Dermis blood vessel endothelial cell (primary cell): ENCODE data around the gene ZNF107. TPM values are rescaled to one million over a fixed set of nuclear protein-coding genes. Genes with fewer than 3 reads are reported as not detected.
"Not testable (repeated sequence)": the region's sequence is repeated elsewhere in the genome, so short reads cannot be mapped to it uniquely, and the experiment has no call there.

Experiments used
- DNase-seq: peaks from one replicate; pipeline ENCODE4 v3.0.0; 2010
- total RNA-seq: library from RNA; depleted of rRNA; stranded (reverse); fragments of >200 nt; gene quantifications from 2 replicates; pipeline ENCODE4 v1.2.3, GENCODE V29; 2014

The ZNF107 gene
- total RNA-seq, 1 donor from 2014 or later: 4.6 TPM

GRCh38 chr7:64738403-64738802 is 72.5 kb downstream of the ZNF107 start:
- not testable (repeated sequence) for DNase-seq

- DNase-seq: not testable (repeated sequence)
Measured at GRCh38 chr7:64738953-64739352, 73.0 kb downstream of the ZNF107 start.

- no peak for DNase-seq
Measured at GRCh38 chr7:64744680-64745079, 78.7 kb downstream of the ZNF107 start.

GRCh38 chr7:64747802-64748201 is 81.9 kb downstream of the ZNF107 start:
- DNase-seq: no peak

- no peak for DNase-seq
Measured at GRCh38 chr7:64753032-64753431, 87.1 kb downstream of the ZNF107 start.

GRCh38 chr7:64755865-64756264 is 89.9 kb downstream of the ZNF107 start:
- DNase-seq: no peak

GRCh38 chr7:64758151-64758550 is 92.2 kb downstream of the ZNF107 start:
- no peak for DNase-seq

Other genes starting within 250 kb of the ZNF107 start
- 12.6 and 19.2 TPM in 2 replicates for gene ZNF680, start 103.1 kb upstream of the ZNF107 start, total RNA-seq
- 5.1 and 9.4 TPM in 2 replicates for gene ZNF138, start 128.3 kb downstream of the ZNF107 start, total RNA-seq
- gene ZNF273, start 237.1 kb downstream of the ZNF107 start, total RNA-seq: 5.1 and 10.9 TPM in 2 replicates